GM21619 (cell line): Measurements from ENCODE around the gene AGXT.

Experiments
- ATAC-seq: cut with Tn5 transposase; IDR thresholded peaks from one replicate; pipeline ENCODE4 v1.9.1; 2021; ENCODE audit not compliant: unreplicated experiment

AGXT gene

GRCh38 chr2:240868286-240869108 lies at the start of gene AGXT:
AGXT (plus strand) TSS chr2:240868824; CDS start chr2:240868866, 42 bp downstream.
- ATAC-seq, result no peak

- ATAC-seq, result no peak
Observed at GRCh38 chr2:240819126-240819857, 49.3 kb upstream of the AGXT start.

DNA sequence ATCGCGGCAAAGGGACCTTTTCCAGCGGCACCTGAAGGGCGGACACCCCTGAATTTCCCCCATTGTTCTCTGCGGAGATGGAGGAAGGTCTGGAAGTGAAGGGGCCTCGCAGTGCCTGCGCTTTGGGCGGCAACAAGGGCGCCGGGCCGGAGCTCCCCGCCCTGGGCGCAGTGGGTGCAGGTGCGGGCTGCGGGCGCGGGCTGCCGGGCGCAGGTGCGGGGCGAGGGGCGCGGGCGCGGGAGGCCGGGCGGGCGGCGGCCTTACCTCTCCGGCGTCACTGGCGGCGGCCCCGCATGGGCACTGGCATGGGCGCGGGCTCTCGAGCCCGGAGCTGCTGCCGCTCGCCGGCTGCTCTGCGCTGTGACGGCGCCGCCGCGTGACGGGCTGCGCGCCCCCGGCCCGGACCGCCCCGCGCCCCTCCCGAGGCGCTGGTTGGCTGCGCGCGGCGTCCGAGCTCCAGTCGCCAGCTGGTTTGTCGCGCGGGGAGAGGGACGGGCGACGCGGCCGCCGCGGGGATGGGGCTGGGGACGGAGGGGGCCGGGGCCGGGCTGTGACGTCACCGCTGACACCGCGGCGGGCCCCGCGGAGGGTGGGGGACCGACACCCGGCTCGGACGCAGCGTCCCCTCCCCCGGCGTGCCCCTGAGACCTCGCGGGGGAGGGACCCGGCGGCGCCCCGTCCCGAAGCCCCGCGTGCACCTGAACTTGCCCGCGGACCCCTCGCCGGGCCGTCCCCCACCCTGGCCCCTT lies 48.6 kb upstream of the AGXT start, which contains the start of gene KIF1A:
KIF1A (minus strand) TSS at position 362 of the 749 bp plus-strand sequence. CDS start 22,467 bp downstream, outside the sequence.
- ATAC-seq, result no peak

DNA sequence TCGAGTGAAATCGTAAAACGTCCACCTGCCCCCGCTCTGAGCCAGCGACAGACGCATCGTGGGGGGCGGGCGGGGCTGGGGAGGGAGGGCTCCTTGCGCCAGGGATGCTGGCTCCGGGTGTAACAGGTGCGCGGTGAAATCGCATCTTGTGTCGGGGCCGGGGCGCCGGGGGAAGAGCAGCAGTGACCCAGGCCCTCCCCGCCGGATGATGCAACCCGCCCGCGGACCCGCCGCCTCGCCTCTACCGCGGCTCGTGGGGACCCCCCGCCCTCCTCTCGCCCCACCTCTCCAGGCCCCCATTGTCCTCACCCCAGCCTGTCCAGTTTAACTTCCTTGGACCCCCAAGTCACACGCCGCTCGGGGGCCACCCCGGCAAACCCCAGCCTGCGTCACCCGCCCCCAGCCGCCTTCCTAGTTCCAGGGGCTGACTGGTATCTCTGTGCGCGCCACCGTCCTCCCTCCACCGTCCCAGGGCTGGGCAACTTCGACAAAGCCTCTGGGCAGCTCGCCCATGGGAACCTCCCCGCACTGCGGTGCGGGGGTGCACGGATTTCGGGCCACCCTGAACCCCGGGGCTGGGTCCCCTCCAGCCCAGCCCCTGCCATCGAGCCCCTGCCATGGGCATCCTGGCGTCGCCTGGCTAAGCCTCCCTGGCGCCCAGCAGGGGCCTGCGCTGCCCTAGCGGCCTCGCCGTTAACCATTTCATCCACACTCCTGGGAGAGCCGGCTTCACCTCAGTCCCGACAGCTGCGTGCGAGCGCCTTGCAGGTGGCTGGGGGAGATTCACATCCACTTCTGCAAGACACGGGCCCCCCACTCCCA lies 47.8 kb upstream of the AGXT start:
- ATAC-seq, result no peak

DNA sequence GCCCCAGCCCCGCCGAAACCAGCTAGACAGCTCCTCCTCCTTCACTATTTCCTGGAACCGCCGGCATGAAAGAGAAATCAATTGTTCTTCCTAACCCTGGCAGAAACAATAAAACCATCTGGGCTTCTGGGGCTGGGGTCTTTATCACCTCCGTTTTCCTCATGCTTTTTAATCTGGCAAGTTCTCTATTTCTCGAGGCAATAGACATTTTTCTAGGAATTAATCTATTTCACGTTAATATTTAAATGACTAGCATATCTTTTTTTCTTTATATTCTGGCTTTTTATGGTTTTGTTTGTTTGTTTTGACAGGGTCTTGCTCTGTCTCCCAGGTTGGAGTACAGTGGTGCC lies 47.2 kb upstream of the AGXT start:
- no peak for ATAC-seq

- no peak for ATAC-seq
Observed at GRCh38 chr2:240822280-240822847, 46.3 kb upstream of the AGXT start.

DNA sequence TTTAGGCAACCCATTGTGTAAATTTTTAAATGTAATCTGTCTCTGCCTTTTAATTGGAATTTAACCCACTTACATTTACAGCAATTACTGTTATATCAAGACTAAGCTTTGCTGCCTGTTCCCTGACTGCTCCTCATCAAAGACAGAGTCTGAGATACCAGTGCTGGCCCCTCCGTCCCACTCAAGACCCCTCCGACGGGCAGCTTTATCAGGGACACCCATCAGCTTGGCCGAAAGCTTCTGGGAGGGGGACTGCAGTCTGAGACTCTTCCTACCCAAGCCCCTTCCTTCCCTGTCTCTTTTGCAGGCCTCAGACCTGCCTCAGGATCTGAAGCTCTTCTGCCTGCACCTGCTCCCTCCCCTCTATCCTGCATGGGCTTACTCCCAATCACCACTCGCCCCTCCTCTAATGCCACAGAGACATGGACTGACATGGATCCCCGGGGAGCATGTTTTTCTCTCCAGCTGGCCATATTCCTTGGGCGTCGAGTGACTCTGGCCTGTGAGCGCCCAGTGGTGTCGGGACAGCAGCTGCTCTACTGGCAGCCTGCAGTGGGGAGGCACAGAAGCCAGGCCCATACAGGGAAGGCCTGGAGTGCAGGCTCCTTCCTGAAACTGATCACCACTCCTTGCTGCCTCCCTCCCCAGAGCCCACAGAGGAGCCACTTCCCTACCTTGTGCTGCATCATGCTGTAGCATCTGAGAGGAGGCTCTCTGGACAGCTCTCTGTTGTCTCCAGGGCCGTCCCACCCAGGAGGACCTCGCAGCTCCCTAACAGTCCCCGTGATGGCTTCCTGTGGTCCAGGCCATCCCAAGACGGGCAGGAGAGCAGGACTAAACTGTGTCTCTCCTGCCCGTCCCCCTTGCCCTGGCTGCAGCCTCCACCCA lies 44.9 kb upstream of the AGXT start:
- no peak for ATAC-seq

- no peak for ATAC-seq
Observed at GRCh38 chr2:240825476-240825875, 43.1 kb upstream of the AGXT start.

DNA sequence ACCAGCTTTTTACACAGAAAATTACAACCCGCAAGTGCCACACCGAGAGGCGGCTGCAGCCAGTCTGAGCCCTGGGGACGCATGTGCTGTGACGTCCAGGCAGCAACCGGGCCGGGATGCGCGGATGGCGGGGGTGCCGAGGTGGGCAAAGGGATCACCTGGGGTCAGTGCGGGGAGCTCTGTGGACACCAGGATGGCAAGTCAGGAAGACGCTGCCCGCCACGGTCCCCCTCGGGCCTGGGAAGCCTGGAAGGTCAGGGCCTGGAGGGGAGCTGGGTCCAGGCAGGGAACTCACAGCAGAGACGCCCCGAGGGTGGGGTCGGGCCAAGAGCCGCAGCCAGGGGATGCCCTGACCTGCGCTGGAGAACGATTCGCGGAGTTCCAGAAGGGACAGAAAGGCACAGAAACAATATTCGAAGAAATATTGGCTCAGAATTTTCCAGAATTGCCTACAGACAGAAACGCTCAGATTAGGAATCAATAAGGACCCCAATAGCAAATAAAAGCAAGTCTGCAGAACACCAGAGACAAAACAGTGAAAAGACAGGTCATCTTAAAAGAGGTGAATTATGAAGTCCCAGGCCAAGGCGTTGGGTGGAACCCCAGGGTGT lies 36.9 kb upstream of the AGXT start:
- ATAC-seq, result no peak

GRCh38 chr2:240832205-240832727 lies 36.4 kb upstream of the AGXT start:
- ATAC-seq, result peak; percentile 85

DNA sequence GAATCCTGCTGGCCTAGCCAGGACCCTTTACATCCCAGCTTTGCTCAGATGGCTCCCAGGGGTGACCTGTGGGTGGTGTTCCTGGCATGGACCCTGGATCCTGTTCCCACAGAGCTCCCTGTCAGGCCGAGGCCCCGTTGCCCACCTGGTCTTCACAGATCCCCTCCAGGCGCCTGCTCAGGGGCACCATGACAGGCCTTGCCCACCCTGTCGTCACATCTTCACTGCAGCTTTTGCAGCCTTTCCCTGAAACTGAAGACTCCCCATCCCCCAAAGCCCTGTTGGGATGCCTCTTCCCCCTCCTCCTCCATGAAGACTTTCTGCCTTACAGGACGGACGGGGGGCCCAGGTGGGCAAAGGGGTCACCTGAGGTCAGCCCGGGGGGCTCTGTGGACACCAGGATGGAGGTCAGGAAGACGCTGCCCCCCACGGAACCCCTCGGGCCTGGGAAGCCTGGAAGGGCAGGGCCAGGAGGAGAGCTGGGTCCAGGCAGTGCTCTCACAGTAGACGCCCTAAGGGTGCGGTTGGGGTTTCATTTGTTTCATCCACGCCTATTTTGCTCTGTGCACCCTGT lies 35.6 kb upstream of the AGXT start:
- no peak for ATAC-seq

DNA sequence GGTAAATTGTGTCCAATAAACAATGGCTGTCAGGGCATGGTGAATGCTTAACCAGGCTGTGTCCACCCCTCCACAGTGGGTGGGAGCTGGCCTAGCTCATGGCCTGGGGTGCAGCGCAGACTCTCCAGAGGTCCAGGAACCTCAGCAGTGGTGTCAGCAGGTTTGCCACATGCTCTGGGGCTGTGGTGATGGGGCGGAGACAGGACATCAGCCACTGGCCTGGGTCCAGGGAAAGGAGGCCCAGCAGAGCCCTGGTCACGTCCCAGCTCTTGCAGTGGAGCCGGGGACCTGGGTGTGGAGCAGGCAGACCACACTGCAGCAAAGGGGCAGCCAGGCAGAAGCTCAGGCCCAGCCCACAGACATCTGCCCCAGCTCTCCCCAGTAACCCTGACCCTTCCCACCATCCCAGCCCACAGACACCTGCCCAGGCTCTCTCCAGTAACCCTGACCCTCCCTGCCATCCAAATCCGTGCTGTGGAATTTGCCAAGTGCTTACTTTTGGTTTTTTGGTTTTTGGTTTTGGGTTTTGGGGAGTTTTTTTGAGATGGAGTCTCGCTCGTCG lies 34.8 kb upstream of the AGXT start:
- ATAC-seq, result no peak

GRCh38 chr2:240834377-240834975 lies 34.1 kb upstream of the AGXT start:
- ATAC-seq, result no peak

- no peak for ATAC-seq
Observed at GRCh38 chr2:240835528-240835927, 33.1 kb upstream of the AGXT start.

DNA sequence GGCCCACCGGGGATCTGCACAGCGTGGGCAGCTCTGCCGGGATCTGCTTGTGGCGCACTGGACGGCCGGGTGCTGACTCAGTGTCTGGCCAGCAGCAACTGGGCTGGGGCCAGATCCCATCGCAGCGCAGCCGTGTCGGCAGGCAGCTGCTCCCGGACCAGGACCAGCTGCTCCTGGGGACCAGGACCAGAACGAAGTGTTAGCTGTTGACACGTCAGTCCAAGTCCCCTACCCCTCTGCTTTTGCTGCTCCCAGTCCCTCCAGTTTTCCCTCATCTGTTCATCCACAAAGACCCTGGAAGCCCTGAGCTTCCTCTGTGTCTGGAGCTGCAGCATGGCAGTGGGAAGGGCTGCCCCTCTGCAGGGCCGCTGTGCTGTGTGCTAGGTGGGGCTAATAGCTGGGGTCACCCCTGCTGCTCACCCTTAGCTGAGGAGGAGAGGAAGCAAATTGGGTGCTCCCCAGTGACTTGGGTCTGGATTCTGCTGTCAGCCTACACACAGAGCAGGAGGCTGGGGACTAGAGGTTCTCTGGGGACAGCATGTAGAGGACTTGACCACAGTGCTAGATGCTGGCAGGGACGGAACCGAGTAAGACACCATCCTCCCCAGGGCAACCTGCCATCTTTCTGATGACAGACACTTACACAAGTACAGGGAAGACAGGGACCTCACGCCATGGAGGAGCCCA lies 31.7 kb upstream of the AGXT start:
- ATAC-seq, result no peak

- no peak for ATAC-seq
Observed at GRCh38 chr2:240837621-240838020, 31.0 kb upstream of the AGXT start.
